ENCODE data around the gene KCNQ1.
A peak's percentile ranks its signal among the peaks of the same experiment; 100 is the strongest.

Gene KCNQ1

GRCh38 chr11:2792381-2793250 is 347.8 kb downstream of the KCNQ1 start:
- H3K27me3 ChIP-seq = peaks cover 0 to 49% (median 15%) of the 10 kb centered on the region in 11 experiments; a peak in 18 of 22 replicates
- H4K20me1 ChIP-seq = peaks cover 0 to 15% (median 0%) of the 10 kb centered on the region in 11 experiments; a peak in 1 of 22 replicates
- TF ChIP-seq Cebpa-rat (IDR thresholded peaks at IDR 0.05) = no peak
- H3K27ac ChIP-seq = no peak overlapping the region
- no peaks in the 10 kb centered on the region for H3K36me3 ChIP-seq
- peak overlapping the region in 9 of 11 experiments; percentile 67 to 99 (median 88); a peak in 18 of 22 replicates for H3K4me2 ChIP-seq
- peak overlapping the region in 2 of 11 experiments; percentile 32 to 48; a peak in 2 of 22 replicates for H3K9ac ChIP-seq
- H3K4me1 ChIP-seq = peaks cover 28 to 95% (median 80%) of the 10 kb centered on the region in 10 experiments
- H3K4me3 ChIP-seq = no peak overlapping the region
- no peaks in the 10 kb centered on the region; a peak in 1 of 22 replicates for H3K9me3 ChIP-seq (replicated peaks in 1 of 11)

GRCh38 chr11:2793701-2794045 is 348.9 kb downstream of the KCNQ1 start:
- Histone ChIP-seq H3K4me3 (no peak overlapping the region), H3K27ac (no peak overlapping the region), H3K36me3 (no peaks in the 10 kb centered on the region), H3K9ac (no peak overlapping the region), H3K9me3 (replicated peaks in 1 of 11) (no peaks in the 10 kb centered on the region; a peak in 1 of 22 replicates), H3K27me3 (peaks cover 0 to 39% (median 15%) of the 10 kb centered on the region in 11 experiments; a peak in 18 of 22 replicates), H4K20me1 (peaks cover 0 to 15% (median 0%) of the 10 kb centered on the region in 11 experiments; a peak in 1 of 22 replicates), H3K4me1 (peaks cover 26 to 87% (median 71%) of the 10 kb centered on the region in 10 experiments), H3K4me2 (peak overlapping the region; percentile 50 to 80 (median 63); a peak in 21 of 22 replicates)
- no peak for TF ChIP-seq Cebpa-rat (IDR thresholded peaks at IDR 0.05)

GRCh38 chr11:2794046-2794967 is 349.5 kb downstream of the KCNQ1 start:
- TF ChIP-seq Cebpa-rat (IDR thresholded peaks at IDR 0.05) = no peak

DNA sequence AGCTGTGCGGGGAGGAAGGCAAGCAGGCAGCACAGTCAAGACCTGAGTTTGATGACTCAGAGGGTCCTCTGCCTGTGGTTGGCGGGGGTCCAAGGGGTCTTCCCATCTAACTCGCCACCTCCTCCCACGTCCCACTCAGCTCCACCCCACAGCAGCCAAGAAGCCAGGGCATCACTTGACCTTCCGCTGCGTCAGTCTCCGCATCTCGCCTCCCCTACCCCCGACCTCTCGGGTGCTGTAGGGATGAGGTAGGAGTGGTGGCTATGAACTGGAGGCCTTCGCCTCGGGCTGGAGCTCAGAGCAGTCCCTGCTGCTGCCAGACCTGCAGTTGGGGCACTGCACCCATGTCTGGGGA is 350.1 kb downstream of the KCNQ1 start:
- TF ChIP-seq Cebpa-rat (IDR thresholded peaks at IDR 0.05) = no peak
- H3K27me3 ChIP-seq = peaks cover 0 to 27% (median 15%) of the 10 kb centered on the region in 11 experiments; a peak in 18 of 22 replicates
- no peak overlapping the region for H3K4me3 ChIP-seq
- H3K9ac ChIP-seq = no peak overlapping the region
- H3K36me3 ChIP-seq = no peaks in the 10 kb centered on the region
- H4K20me1 ChIP-seq = peaks cover 0 to 8% (median 0%) of the 10 kb centered on the region in 11 experiments; a peak in 1 of 22 replicates
- H3K4me2 ChIP-seq = peak overlapping the region in 10 of 11 experiments; percentile 50 to 80 (median 64); a peak in 19 of 22 replicates
- peaks cover 22 to 79% (median 62%) of the 10 kb centered on the region in 10 experiments for H3K4me1 ChIP-seq
- no peak overlapping the region for H3K27ac ChIP-seq
- peaks cover 0 to 7% (median 0%) of the 10 kb centered on the region in 11 experiments; a peak in 4 of 22 replicates for H3K9me3 ChIP-seq (replicated peaks in 1 of 11)

More at GRCh38 chr11:2794046-2794967, 349.5 kb downstream of the KCNQ1 start:
- Histone ChIP-seq H3K9ac (no peak overlapping the region), H3K9me3 (replicated peaks in 1 of 11) (peaks cover 0 to under 1% (median 0%) of the 10 kb centered on the region in 11 experiments; a peak in 3 of 22 replicates), H3K27ac (no peak overlapping the region), H3K36me3 (no peaks in the 10 kb centered on the region), H3K27me3 (peaks cover 0 to 33% (median 15%) of the 10 kb centered on the region in 11 experiments; a peak in 18 of 22 replicates), H3K4me2 (peak overlapping the region; percentile 50 to 80 (median 63)), H4K20me1 (peaks cover 0 to 15% (median 0%) of the 10 kb centered on the region in 11 experiments; a peak in 1 of 22 replicates), H3K4me3 (no peak overlapping the region), H3K4me1 (peaks cover 20 to 84% (median 65%) of the 10 kb centered on the region in 10 experiments)

DNA sequence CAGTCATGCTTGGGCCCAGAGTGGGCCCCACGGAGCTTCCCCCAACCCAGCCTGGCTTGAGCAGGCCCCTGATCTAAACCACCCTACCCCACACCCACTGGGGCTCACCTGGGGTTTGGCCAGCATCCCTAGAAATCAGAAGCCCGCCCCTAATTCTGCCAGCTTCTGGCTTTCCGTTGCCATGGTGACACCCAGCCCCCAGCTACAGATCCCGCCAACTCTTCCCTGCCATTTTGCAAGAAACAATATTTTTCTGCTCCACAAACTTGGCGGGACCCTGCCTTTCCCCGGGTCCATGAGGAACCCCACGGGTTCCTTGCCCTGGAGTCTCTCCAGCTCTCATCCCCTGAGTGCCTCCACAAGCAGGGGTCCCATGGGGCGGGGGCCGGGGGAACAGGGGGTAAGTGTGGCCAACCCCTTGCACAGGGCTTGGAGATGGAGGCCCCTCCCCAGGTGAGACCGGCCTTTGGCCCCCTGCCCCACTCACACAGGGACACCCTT is 350.7 kb downstream of the KCNQ1 start:
- Histone ChIP-seq H3K9ac (no peak overlapping the region), H4K20me1 (0 out of 22 replicates have a peak, but pooled peaks cover 0 to 2% (median 0%) of the 10 kb centered on the region in 11 experiments), H3K4me2 (peak overlapping the region in 9 of 11 experiments; percentile 30 to 80 (median 65); a peak in 11 of 22 replicates), H3K27ac (no peak overlapping the region), H3K27me3 (peaks cover 0 to 21% (median 15%) of the 10 kb centered on the region in 11 experiments; a peak in 18 of 22 replicates), H3K36me3 (no peaks in the 10 kb centered on the region), H3K4me1 (peaks cover 28 to 79% (median 62%) of the 10 kb centered on the region in 10 experiments), H3K9me3 (replicated peaks in 1 of 11) (peaks cover 0 to 9% (median 0%) of the 10 kb centered on the region in 11 experiments; a peak in 4 of 22 replicates), H3K4me3 (no peak overlapping the region)
- no peak for TF ChIP-seq Cebpa-rat (IDR thresholded peaks at IDR 0.05)

GRCh38 chr11:2796091-2796490 is 351.3 kb downstream of the KCNQ1 start:
- Histone ChIP-seq H3K9me3 (replicated peaks in 1 of 11) (peaks cover 0 to 9% (median 0%) of the 10 kb centered on the region in 11 experiments; a peak in 4 of 22 replicates), H3K9ac (no peak overlapping the region), H3K27me3 (peaks cover 0 to 15% (median 15%) of the 10 kb centered on the region in 11 experiments; a peak in 18 of 22 replicates), H3K36me3 (no peaks in the 10 kb centered on the region), H3K27ac (no peak overlapping the region), H4K20me1 (no peaks in the 10 kb centered on the region), H3K4me2 (peak overlapping the region in 9 of 11 experiments; percentile 8 to 80 (median 44); a peak in 14 of 22 replicates), H3K4me3 (no peak overlapping the region), H3K4me1 (peaks cover 32 to 79% (median 63%) of the 10 kb centered on the region in 10 experiments)
- TF ChIP-seq Cebpa-rat (IDR thresholded peaks at IDR 0.05) = peak in 1 of 11 experiments; percentile 38; a peak in 1 of 22 replicates

GRCh38 chr11:2796508-2797113 is 351.8 kb downstream of the KCNQ1 start:
- Histone ChIP-seq H3K4me3 (no peak overlapping the region), H3K27me3 (peaks cover 0 to 10% (median 10%) of the 10 kb centered on the region in 11 experiments; a peak in 18 of 22 replicates), H3K4me1 (peaks cover 32 to 79% (median 63%) of the 10 kb centered on the region in 10 experiments)

More at GRCh38 chr11:2796508-2797113, 351.8 kb downstream of the KCNQ1 start:
- H4K20me1 ChIP-seq = peaks cover 0 to under 1% (median 0%) of the 10 kb centered on the region in 11 experiments; a peak in 1 of 22 replicates
- H3K27ac ChIP-seq = no peak overlapping the region
- no peak for TF ChIP-seq Cebpa-rat (IDR thresholded peaks at IDR 0.05)
- H3K9ac ChIP-seq = no peak overlapping the region
- H3K4me2 ChIP-seq = peak overlapping the region in 9 of 11 experiments; percentile 30 to 80 (median 44); a peak in 11 of 22 replicates
- no peaks in the 10 kb centered on the region for H3K36me3 ChIP-seq
- H3K9me3 ChIP-seq (replicated peaks in 1 of 11) = peaks cover 0 to 9% (median 0%) of the 10 kb centered on the region in 11 experiments; a peak in 4 of 22 replicates
